ENCODE measurements around the gene IFRD1.

GRCh38 chr7:112431803-112432202 lies 18.5 kb upstream of the IFRD1 start:
- TF ChIP-seq CTCF (conservative IDR thresholded peaks at IDR 0.05) (no peak), EZH2 (IDR thresholded peaks at IDR 0.05; ENCODE audit: low read depth) (no peak)

Measured in PC-9 (cell line).